Measurements from ENCODE around the gene USP54. TPM values are rescaled to one million over a fixed set of nuclear protein-coding genes. Genes with fewer than 3 reads are reported as not detected.

USP54 gene
- total and polyA plus RNA-seq, 9 of the 15 experiments (the other 6 are each of a cell fraction or from before 2014, with no cell fraction given), result 3.8 to 40.1 (median 16.9) TPM

DNA sequence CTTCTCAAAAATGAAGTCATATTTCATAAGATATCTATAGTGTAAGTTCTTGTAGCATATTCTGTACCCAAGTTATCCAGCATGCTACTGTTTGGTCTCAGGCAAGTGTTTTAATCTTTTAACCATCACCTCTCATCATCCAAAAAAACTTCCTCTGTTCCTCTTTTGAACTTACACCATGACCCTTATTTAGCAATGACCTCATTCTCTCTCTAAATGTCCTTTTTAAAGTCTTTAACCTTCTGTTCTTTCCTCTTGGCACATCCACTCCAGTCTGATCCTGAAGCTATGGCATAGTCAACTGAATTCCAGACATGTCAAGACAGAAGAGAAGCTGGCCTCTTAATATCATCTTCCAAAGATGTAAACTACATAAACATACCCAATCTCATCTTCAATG, 121.6 kb downstream of the USP54 start:
- no peak for FAIRE-seq
- Histone ChIP-seq H3K9ac (ENCODE audit: insufficient read depth in 1 of 2, low read depth in 2 of 2, low read length in 2 of 2) (no peak overlapping the region), H2AFZ (ENCODE audit: low read depth, low read length) (no peak overlapping the region), H3K4me1 (replicated peaks in 1 of 2; ENCODE audit: control insufficient read depth in 2 of 2, insufficient read depth in 2 of 2, low read length in 2 of 2) (no peaks in the 10 kb centered on the region), H3K36me3 (ENCODE audit: control insufficient read depth, insufficient read depth, low read length) (peaks cover 68% of the 10 kb centered on the region), H4K20me1 (replicated peaks; ENCODE audit: control insufficient read depth, insufficient read depth, low read length) (no peaks in the 10 kb centered on the region), H3K27ac (ENCODE audit: extremely low read depth, low read depth, low read length) (no peak overlapping the region), H3K4me2 (ENCODE audit: insufficient read depth, low read length) (no peak overlapping the region), H3K4me3 (no peak overlapping the region), H3K27me3 (ENCODE audit: control insufficient read depth in 2 of 2, insufficient read depth in 2 of 2, low read length in 2 of 2) (no peaks in the 10 kb centered on the region), H3K79me2 (ENCODE audit: control insufficient read depth, insufficient read depth, low read length) (no peaks in the 10 kb centered on the region), H3K9me3 (replicated peaks; ENCODE audit: control insufficient read depth, insufficient read depth, low read depth, low read length) (no peaks in the 10 kb centered on the region), H3K9me1 (ENCODE audit: control insufficient read depth, insufficient read depth, low read length) (no peaks in the 10 kb centered on the region)
- BruUV-seq (replicated peaks), result no TSS peak
- in situ Hi-C loops (cut with MboI) (no loop called here), intact Hi-C loops (cut with micrococcal nuclease) (no loop called here)
- DNase-seq (ENCODE audit: extremely low read depth in 1 of 4, low spot score in 3 of 4), result no peak
- POLR2A ChIA-PET, result interaction anchor here (0.6 to 1.7 kb wide), 3 partner anchors 9 to 302 kb away, joined by 3 to 4 read pairs (median 3); no protein-coding TSS in a partner anchor
- ATAC-seq, result no peak
- CTCF ChIA-PET (ENCODE audit: low intra/inter-chr PET ratio), result no interaction called here
- TF ChIP-seq, protein P1, sequence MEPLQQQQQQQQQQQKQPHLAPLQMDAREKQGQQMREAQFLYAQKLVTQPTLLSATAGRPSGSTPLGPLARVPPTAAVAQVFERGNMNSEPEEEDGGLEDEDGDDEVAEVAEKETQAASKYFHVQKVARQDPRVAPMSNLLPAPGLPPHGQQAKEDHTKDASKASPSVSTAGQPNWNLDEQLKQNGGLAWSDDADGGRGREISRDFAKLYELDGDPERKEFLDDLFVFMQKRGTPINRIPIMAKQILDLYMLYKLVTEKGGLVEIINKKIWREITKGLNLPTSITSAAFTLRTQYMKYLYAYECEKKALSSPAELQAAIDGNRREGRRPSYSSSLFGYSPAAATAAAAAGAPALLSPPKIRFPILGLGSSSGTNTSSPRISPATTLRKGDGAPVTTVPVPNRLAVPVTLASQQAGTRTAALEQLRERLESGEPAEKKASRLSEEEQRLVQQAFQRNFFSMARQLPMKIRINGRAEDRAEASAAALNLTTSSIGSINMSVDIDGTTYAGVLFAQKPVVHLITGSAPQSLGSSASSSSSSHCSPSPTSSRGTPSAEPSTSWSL (CRISPR knock-in tag; IDR thresholded peaks at IDR 0.05; ENCODE audit: borderline replicate concordance), result no peak
- TF ChIP-seq JUND (IDR thresholded peaks at IDR 0.05; ENCODE audit: borderline replicate concordance, low read depth, low read length), result peak; percentile 16; the same call in 1 of the 2 replicates
- peak; percentile 63; the same call in 2 of the 3 replicates for TF ChIP-seq JUND (tag; IDR thresholded peaks at IDR 0.05; ENCODE audit: borderline replicate concordance, low read depth, low read length)
- TF ChIP-seq ZBED1 (IDR thresholded peaks at IDR 0.05), result no peak
- no peak for TF ChIP-seq EHMT2 (IDR thresholded peaks at IDR 0.05)
- TF ChIP-seq CBX3 (IDR thresholded peaks at IDR 0.05; ENCODE audit: borderline replicate concordance in 1 of 2, low read length in 2 of 2), result no peak
- TF ChIP-seq ZNF121 (CRISPR knock-in tag; conservative IDR thresholded peaks at IDR 0.05), result no peak
- TF ChIP-seq CCNT2 (IDR thresholded peaks at IDR 0.05; ENCODE audit: borderline replicate concordance, extremely low read depth, insufficient read length, low read depth, low read length), result no peak
- no peak for TF ChIP-seq JUN (IDR thresholded peaks at IDR 0.05; ENCODE audit: borderline replicate concordance, low read depth, low read length)
- 0 out of 2 replicates have a peak, but pooled peaks have one; percentile 31 for TF ChIP-seq JUN (CRISPR knock-in tag; IDR thresholded peaks at IDR 0.05; ENCODE audit: borderline replicate concordance)
- TF ChIP-seq ZNF12 (CRISPR knock-in tag; IDR thresholded peaks at IDR 0.05), result no peak
- TF ChIP-seq, protein P2, sequence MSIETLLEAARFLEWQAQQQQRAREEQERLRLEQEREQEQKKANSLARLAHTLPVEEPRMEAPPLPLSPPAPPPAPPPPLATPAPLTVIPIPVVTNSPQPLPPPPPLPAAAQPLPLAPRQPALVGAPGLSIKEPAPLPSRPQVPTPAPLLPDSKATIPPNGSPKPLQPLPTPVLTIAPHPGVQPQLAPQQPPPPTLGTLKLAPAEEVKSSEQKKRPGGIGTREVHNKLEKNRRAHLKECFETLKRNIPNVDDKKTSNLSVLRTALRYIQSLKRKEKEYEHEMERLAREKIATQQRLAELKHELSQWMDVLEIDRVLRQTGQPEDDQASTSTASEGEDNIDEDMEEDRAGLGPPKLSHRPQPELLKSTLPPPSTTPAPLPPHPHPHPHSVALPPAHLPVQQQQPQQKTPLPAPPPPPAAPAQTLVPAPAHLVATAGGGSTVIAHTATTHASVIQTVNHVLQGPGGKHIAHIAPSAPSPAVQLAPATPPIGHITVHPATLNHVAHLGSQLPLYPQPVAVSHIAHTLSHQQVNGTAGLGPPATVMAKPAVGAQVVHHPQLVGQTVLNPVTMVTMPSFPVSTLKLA (conservative IDR thresholded peaks at IDR 0.05), result no peak
- TF ChIP-seq KDM1A (IDR thresholded peaks at IDR 0.05), result no peak
- TF ChIP-seq, protein P3, sequence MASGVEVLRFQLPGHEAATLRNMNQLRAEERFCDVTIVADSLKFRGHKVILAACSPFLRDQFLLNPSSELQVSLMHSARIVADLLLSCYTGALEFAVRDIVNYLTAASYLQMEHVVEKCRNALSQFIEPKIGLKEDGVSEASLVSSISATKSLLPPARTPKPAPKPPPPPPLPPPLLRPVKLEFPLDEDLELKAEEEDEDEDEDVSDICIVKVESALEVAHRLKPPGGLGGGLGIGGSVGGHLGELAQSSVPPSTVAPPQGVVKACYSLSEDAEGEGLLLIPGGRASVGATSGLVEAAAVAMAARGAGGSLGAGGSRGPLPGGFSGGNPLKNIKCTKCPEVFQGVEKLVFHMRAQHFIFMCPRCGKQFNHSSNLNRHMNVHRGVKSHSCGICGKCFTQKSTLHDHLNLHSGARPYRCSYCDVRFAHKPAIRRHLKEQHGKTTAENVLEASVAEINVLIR (CRISPR knock-in tag; IDR thresholded peaks at IDR 0.05), result no peak
- no peak for TF ChIP-seq STAT5B (CRISPR knock-in tag; IDR thresholded peaks at IDR 0.05)
- TF ChIP-seq EGR1 (conservative IDR thresholded peaks at IDR 0.05), result no peak
- TF ChIP-seq, protein P4, sequence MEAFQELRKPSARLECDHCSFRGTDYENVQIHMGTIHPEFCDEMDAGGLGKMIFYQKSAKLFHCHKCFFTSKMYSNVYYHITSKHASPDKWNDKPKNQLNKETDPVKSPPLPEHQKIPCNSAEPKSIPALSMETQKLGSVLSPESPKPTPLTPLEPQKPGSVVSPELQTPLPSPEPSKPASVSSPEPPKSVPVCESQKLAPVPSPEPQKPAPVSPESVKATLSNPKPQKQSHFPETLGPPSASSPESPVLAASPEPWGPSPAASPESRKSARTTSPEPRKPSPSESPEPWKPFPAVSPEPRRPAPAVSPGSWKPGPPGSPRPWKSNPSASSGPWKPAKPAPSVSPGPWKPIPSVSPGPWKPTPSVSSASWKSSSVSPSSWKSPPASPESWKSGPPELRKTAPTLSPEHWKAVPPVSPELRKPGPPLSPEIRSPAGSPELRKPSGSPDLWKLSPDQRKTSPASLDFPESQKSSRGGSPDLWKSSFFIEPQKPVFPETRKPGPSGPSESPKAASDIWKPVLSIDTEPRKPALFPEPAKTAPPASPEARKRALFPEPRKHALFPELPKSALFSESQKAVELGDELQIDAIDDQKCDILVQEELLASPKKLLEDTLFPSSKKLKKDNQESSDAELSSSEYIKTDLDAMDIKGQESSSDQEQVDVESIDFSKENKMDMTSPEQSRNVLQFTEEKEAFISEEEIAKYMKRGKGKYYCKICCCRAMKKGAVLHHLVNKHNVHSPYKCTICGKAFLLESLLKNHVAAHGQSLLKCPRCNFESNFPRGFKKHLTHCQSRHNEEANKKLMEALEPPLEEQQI (IDR thresholded peaks at IDR 0.05), result no peak
- peak; percentile 53 for TF ChIP-seq ATF7 (IDR thresholded peaks at IDR 0.05)

Data from K562 (cell line).